ENCODE results near the gene FAM184B. TPM values are rescaled to one million over a fixed set of nuclear protein-coding genes. Genes with fewer than 3 reads are reported as not detected.

FAM184B gene
- total RNA-seq, 6 experiments from 2014 or later: not detected

DNA sequence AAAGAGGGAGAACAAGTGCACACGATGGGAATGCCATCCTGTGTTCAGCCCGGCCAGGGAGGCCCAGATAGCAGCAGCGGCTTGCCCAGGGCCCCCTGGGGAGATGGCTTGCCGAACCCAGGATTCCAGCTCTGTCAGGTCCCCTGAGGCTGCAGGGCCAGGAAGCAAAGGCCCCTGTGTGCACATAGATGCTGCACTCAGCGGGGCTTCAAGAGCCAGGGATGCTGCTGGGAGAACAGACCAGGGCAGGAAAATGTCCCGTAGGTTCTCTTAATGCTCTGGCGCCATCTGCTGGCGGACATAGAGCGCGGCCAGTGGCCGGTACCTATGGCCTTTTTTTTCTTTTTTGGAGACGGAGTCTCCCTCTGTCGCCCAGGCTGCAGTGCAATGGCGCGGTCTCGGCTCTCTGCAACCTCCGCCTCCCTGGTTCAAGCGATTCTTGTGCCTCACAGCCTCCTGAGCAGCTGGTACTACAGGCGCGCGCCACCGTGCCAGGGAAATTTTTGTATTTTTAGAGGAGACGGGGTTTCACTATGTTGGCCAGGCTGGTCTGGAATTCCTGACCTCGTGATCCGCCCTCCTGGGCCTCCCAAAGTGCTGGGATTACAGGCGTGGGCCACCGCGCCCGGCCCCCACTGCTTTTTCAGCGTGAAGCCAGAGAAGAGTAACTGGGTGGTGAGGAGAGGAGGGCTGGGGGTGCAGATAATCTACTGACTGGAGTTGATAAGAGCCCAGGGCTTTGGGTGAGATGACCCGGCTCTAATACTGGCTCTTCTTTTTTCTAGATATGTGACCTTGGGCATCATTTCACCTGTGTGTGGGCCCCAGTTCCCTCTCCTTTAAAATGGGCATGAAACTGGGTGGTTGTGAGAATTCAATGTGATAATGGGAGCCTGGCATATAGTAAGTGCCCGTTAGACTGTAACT lies 144.5 kb downstream of the FAM184B start:
- Histone ChIP-seq H3K4me1 (no peaks in the 10 kb centered on the region), H3K9me3 (no peaks in the 10 kb centered on the region), H3K27me3 (no peaks in the 10 kb centered on the region), H3K27ac (no peak overlapping the region), H3K4me3 (no peak overlapping the region), H3K36me3 (peaks cover 0 to 25% (median 5%) of the 10 kb centered on the region in 4 donors)
- intact Hi-C loops (cut with DNase I): loop anchor here (10.0 kb wide), 1 partner anchor 92 kb away; no protein-coding TSS in a partner anchor
- no peak for TF ChIP-seq POLR2A (IDR thresholded peaks at IDR 0.05)
- TF ChIP-seq, protein P1, sequence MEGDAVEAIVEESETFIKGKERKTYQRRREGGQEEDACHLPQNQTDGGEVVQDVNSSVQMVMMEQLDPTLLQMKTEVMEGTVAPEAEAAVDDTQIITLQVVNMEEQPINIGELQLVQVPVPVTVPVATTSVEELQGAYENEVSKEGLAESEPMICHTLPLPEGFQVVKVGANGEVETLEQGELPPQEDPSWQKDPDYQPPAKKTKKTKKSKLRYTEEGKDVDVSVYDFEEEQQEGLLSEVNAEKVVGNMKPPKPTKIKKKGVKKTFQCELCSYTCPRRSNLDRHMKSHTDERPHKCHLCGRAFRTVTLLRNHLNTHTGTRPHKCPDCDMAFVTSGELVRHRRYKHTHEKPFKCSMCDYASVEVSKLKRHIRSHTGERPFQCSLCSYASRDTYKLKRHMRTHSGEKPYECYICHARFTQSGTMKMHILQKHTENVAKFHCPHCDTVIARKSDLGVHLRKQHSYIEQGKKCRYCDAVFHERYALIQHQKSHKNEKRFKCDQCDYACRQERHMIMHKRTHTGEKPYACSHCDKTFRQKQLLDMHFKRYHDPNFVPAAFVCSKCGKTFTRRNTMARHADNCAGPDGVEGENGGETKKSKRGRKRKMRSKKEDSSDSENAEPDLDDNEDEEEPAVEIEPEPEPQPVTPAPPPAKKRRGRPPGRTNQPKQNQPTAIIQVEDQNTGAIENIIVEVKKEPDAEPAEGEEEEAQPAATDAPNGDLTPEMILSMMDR (IDR thresholded peaks at IDR 0.05): peak; percentile 83 to 95 (median 94)
- ATAC-seq (peak; percentile 95 to 98 (median 97)), DNase-seq (peak; percentile 75 to 82 (median 81))
- 12% methylated on average over 13 of the region's 32 CpGs for WGBS (ENCODE audit: insufficient coverage, low coverage, low lambda C conversion rate, missing lambda C conversion rate)

DNA sequence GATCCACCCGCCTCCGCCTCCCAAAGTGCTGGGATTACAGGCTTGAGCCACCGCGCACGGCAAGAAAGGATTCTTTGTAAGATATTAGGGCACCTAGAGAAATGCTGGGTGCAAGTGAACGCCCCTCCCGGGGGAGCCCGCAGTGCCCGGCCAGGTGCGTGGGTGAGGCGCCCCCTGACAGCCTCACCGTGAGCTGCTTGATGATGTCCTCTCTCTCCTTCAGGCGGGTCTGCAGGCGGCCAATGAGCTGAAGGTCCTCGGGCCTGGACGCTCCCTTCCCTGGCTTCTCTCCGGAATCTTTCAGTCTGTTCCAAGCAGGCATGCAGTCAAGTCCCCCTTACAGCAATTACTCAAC lies 145.1 kb downstream of the FAM184B start:
- ATAC-seq (peak; percentile 13 to 45 (median 26)), DNase-seq (peak in 1 of 3 donors; percentile 33)
- intact Hi-C loops (cut with DNase I): loop anchor here (10.0 kb wide), 1 partner anchor 92 kb away; no protein-coding TSS in a partner anchor

DNA sequence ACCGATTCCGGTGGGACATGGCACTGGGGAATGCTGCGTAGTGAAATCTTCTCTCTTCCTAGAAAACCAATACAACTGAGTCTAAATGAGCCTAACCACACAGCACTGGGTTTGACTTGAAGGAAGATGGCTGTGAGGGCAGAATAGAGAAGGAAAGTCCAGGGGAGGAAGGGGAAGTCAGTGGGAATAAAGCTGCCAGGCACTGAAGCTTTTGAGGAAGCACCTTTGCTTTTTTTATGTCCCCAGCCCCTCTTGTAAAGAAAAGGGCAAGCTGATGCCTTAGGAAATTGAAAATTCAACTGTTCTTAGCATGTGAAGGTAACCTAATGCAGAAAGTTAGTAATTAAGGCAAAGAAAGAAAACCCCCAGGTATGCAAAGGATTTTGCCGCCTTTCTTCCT lies 146.4 kb downstream of the FAM184B start:
- TF ChIP-seq, protein P1 (IDR thresholded peaks at IDR 0.05): no peak
- TF ChIP-seq POLR2A (IDR thresholded peaks at IDR 0.05): no peak
- 96% methylated on average over 4 of the region's 4 CpGs for WGBS (ENCODE audit: insufficient coverage, low coverage, low lambda C conversion rate, missing lambda C conversion rate)
- H3K9me3 ChIP-seq: no peaks in the 10 kb centered on the region
- no peaks in the 10 kb centered on the region for H3K27me3 ChIP-seq
- H3K4me1 ChIP-seq: no peaks in the 10 kb centered on the region
- intact Hi-C loops (cut with DNase I): loop anchor here (10.0 kb wide), 1 partner anchor 90 kb away; no protein-coding TSS in a partner anchor
- DNase-seq: no peak
- peaks cover 0 to 33% (median 9%) of the 10 kb centered on the region in 4 donors for H3K36me3 ChIP-seq
- no peak overlapping the region for H3K4me3 ChIP-seq
- H3K27ac ChIP-seq: no peak overlapping the region
- no peak for ATAC-seq

More for the DNA sequence above, 145.1 kb downstream of the FAM184B start:
- WGBS (ENCODE audit: insufficient coverage, low coverage, low lambda C conversion rate, missing lambda C conversion rate): 100% methylated on average over 1 of the region's 17 CpGs
- Histone ChIP-seq H3K4me1 (no peaks in the 10 kb centered on the region), H3K4me3 (no peak overlapping the region), H3K27me3 (no peaks in the 10 kb centered on the region), H3K36me3 (peaks cover 0 to 31% (median 7%) of the 10 kb centered on the region in 4 donors), H3K9me3 (no peaks in the 10 kb centered on the region), H3K27ac (no peak overlapping the region)
- TF ChIP-seq, protein P1 (IDR thresholded peaks at IDR 0.05): no peak
- TF ChIP-seq POLR2A (IDR thresholded peaks at IDR 0.05): no peak

DNA sequence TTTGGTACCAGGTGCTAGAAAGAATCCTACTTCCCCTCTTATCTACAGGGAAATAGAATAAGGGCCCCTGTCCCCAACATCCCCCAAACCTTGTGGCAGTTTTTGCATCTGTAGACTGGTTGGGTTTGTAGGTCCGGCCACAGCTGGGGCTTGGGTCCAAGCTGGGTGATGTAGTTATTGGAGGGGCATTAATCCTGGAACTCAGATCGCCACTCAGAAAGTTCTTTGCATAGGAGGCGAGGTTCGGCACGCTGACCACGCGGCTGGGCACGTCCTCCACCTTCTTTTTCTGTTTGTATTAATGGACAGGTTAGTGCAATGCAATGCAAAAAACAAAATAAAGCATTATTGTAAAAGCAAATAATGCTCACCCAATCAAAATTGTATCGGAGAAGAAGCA lies 147.8 kb downstream of the FAM184B start:
- Histone ChIP-seq H3K36me3 (peaks cover 0 to 35% (median 10%) of the 10 kb centered on the region in 4 donors), H3K4me1 (no peaks in the 10 kb centered on the region), H3K27me3 (no peaks in the 10 kb centered on the region), H3K9me3 (no peaks in the 10 kb centered on the region), H3K4me3 (no peak overlapping the region), H3K27ac (no peak overlapping the region)
- 97% methylated on average over 9 of the region's 9 CpGs for WGBS (ENCODE audit: insufficient coverage, low coverage, low lambda C conversion rate, missing lambda C conversion rate)
- no peak for DNase-seq
- TF ChIP-seq, protein P1 (IDR thresholded peaks at IDR 0.05): no peak
- no peak for TF ChIP-seq POLR2A (IDR thresholded peaks at IDR 0.05)
- intact Hi-C loops (cut with DNase I): loop anchor here (5.0 to 10.0 kb wide), 2 partner anchors 41 to 89 kb away; no protein-coding TSS in a partner anchor
- no peak for ATAC-seq
